H9 (cell line): Measurements from ENCODE around the gene DBNDD1. TPM values are rescaled to one million over a fixed set of nuclear protein-coding genes. Genes with fewer than 3 reads are reported as not detected.

ENCODE experiments used
- DNase-seq: peaks from one replicate; pipeline ENCODE4 v3.0.0-alpha.2; 2017
- H2AFZ ChIP-seq: one replicate; pipeline ENCODE4 v1.6.1; 2013; ENCODE audit warnings: mild to moderate bottlenecking, low read length, control low read depth, moderate library complexity
- H2AK5ac ChIP-seq: 2 replicates; pipeline ENCODE4 v1.6.1; 2013; ENCODE audit warnings: low read length, control low read depth, mixed read lengths; ENCODE audit not compliant: insufficient read length
- H2BK120ac ChIP-seq: one replicate; pipeline ENCODE4 v1.6.1; 2013; ENCODE audit warnings: low read depth, mild to moderate bottlenecking, low read length, control low read depth, inconsistent platforms; ENCODE audit not compliant: poor library complexity, severe bottlenecking
- H2BK12ac ChIP-seq: 2 replicates; pipeline ENCODE4 v1.6.1; 2013; ENCODE audit warnings: low read length, control low read depth, mixed read lengths, low read depth; ENCODE audit not compliant: insufficient read length
- H2BK15ac ChIP-seq: 2 replicates; pipeline ENCODE4 v1.6.1; 2013; ENCODE audit warnings: low read depth, low read length, control low read depth
- H2BK20ac ChIP-seq: one replicate; pipeline ENCODE4 v1.6.1; 2013; ENCODE audit warnings: low read depth, mild to moderate bottlenecking, low read length, control low read depth, inconsistent platforms; ENCODE audit not compliant: poor library complexity, severe bottlenecking
- H2BK5ac ChIP-seq: 2 replicates; pipeline ENCODE4 v1.6.1; 2013; ENCODE audit warnings: low read length, control low read depth, mixed read lengths; ENCODE audit not compliant: insufficient read length
- H3K14ac ChIP-seq: 2 replicates; pipeline ENCODE4 v1.6.1; 2013; ENCODE audit warnings: low read length, control low read depth; ENCODE audit not compliant: insufficient read depth
- H3K18ac ChIP-seq: 2 replicates; pipeline ENCODE4 v1.6.1; 2013; ENCODE audit warnings: low read depth, mild to moderate bottlenecking, mixed read lengths, low read length, control low read depth; ENCODE audit not compliant: insufficient read length
- H3K23ac ChIP-seq: 2 replicates; pipeline ENCODE4 v1.6.1; 2013; ENCODE audit warnings: low read length, control low read depth, mixed read lengths, low read depth; ENCODE audit not compliant: insufficient read length
- H3K23me2 ChIP-seq: 2 replicates; pipeline ENCODE4 v1.6.1; 2013; ENCODE audit warnings: low read depth, mild to moderate bottlenecking, mixed read lengths, low read length, control low read depth; ENCODE audit not compliant: insufficient read length, poor library complexity, severe bottlenecking
- H3K27ac ChIP-seq: 2 replicates; pipeline ENCODE4 v1.5.1; 2013; ENCODE audit warnings: low read length, control low read depth, mixed read lengths, low read depth; ENCODE audit not compliant: insufficient read length
- H3K27me3 ChIP-seq: 2 replicates; pipeline ENCODE4 v1.6.1; 2013; ENCODE audit warnings: low read length, control low read depth, inconsistent platforms; ENCODE audit not compliant: insufficient read depth
- H3K4ac ChIP-seq: 2 replicates; pipeline ENCODE4 v1.6.1; 2013; ENCODE audit warnings: low read depth, mild to moderate bottlenecking, control low read depth, inconsistent platforms, low read length, moderate library complexity
- H3K4me1 ChIP-seq: 2 replicates; pipeline ENCODE4 v1.6.1; 2013; ENCODE audit warnings: low read length, control low read depth, inconsistent platforms; ENCODE audit not compliant: insufficient read depth
- H3K4me2 ChIP-seq: 2 replicates; pipeline ENCODE4 v1.6.1; 2013; ENCODE audit warnings: low read length, control low read depth, mixed read lengths; ENCODE audit not compliant: insufficient read length, insufficient read depth
- H3K56ac ChIP-seq: 2 replicates; pipeline ENCODE4 v1.6.1; 2013; ENCODE audit warnings: low read depth, mild to moderate bottlenecking, mixed read lengths, low read length, control low read depth; ENCODE audit not compliant: insufficient read length
- H3K79me1 ChIP-seq: 2 replicates; pipeline ENCODE4 v1.6.1; 2013; ENCODE audit warnings: low read depth, mild to moderate bottlenecking, moderate library complexity, low read length, control low read depth, inconsistent platforms; ENCODE audit not compliant: insufficient read depth, poor library complexity, severe bottlenecking
- H3K79me2 ChIP-seq: 2 replicates; pipeline ENCODE4 v1.6.1; 2013; ENCODE audit warnings: low read length, control low read depth, inconsistent platforms; ENCODE audit not compliant: insufficient read depth
- H3K9ac ChIP-seq: 2 replicates; pipeline ENCODE4 v1.6.1; 2013; ENCODE audit warnings: low read length, control low read depth, mixed read lengths; ENCODE audit not compliant: insufficient read length; ENCODE audit errors: extremely low read depth
- H3K9me3 ChIP-seq: one replicate; pipeline ENCODE4 v1.6.1; 2013; ENCODE audit warnings: low read depth, low read length, inconsistent platforms; ENCODE audit not compliant: control insufficient read depth
- H3T11ph ChIP-seq: one replicate; pipeline ENCODE4 v1.6.1; 2013; ENCODE audit warnings: mild to moderate bottlenecking, low read length, control low read depth, inconsistent platforms
- H4K20me1 ChIP-seq: one replicate; pipeline ENCODE4 v1.6.1; 2013; ENCODE audit not compliant: control insufficient read depth, insufficient read length, insufficient read depth
- H4K5ac ChIP-seq: 2 replicates; pipeline ENCODE4 v1.6.1; 2013; ENCODE audit warnings: low read depth, mild to moderate bottlenecking, mixed read lengths, low read length, control low read depth; ENCODE audit not compliant: insufficient read length
- H4K8ac ChIP-seq: replicated peaks from 2 replicates; pipeline ENCODE4 v1.6.1; 2013; ENCODE audit warnings: low read length, control low read depth, mixed read lengths, low read depth; ENCODE audit not compliant: insufficient read length
- H4K91ac ChIP-seq: 2 replicates; pipeline ENCODE4 v1.6.1; 2013; ENCODE audit warnings: low read depth, mild to moderate bottlenecking, moderate library complexity, mixed read lengths, low read length, control low read depth; ENCODE audit not compliant: insufficient read length
- H3K27ac Mint-ChIP-seq, 3 experiments: 2 replicates in 2 of 3; 3 replicates in 1 of 3; pipeline ENCODE4 v1.8.0; 2020 to 2021; ENCODE audit warnings: mixed read lengths in 3 of 3, mild to moderate bottlenecking in 1 of 3, moderate library complexity in 1 of 3
- H3K27me3 Mint-ChIP-seq: 2 replicates; pipeline ENCODE4 v1.8.0; 2021; ENCODE audit warnings: low read depth, mild to moderate bottlenecking, moderate library complexity, mixed read lengths
- H3K36me3 Mint-ChIP-seq, 3 experiments: 2 replicates in 2 of 3; 3 replicates in 1 of 3; pipeline ENCODE4 v1.8.0; 2020 to 2021; ENCODE audit warnings: low read depth in 3 of 3, mixed read lengths in 3 of 3; ENCODE audit not compliant: insufficient read depth in 1 of 3
- H3K4me1 Mint-ChIP-seq, 2 experiments: 2 replicates each; pipeline ENCODE4 v1.8.0; 2020; ENCODE audit warnings: mixed read lengths in 2 of 2
- H3K4me3 Mint-ChIP-seq, 2 experiments: 2 replicates in 1 of 2; 3 replicates in 1 of 2; pipeline ENCODE4 v1.8.0; 2020 to 2021; ENCODE audit warnings: mild to moderate bottlenecking in 2 of 2, mixed read lengths in 2 of 2, moderate library complexity in 1 of 2
- H3K9me3 Mint-ChIP-seq, 2 experiments: 2 replicates in 1 of 2; 3 replicates in 1 of 2; pipeline ENCODE4 v1.8.0; 2020; ENCODE audit warnings: mild to moderate bottlenecking in 2 of 2, mixed read lengths in 2 of 2, moderate library complexity in 1 of 2
- WGBS: extraction: QIAGEN DNeasy Blood & Tissue Kit; methylation state at CpG from one replicate; pipeline ENCODE4 v1.1.7; 2013; ENCODE audit warnings: missing lambda C conversion rate, low lambda C conversion rate, mixed read lengths; ENCODE audit not compliant: insufficient read length; ENCODE audit errors: extremely low coverage; 5-methylcytosine and 5-hydroxymethylcytosine counted together
- total RNA-seq: library from RNA; stranded (reverse); gene quantifications from 2 replicates; pipeline ENCODE4 v1.2.1, GENCODE V29; 2021
- TF ChIP-seq, protein P1 (sequence below): fragments of 200-600 bp; sonication (generic); conservative IDR thresholded peaks from 3 replicates; pipeline ENCODE4 v1.8.0; 2021; ENCODE audit warnings: antibody characterized with exemption, mild to moderate bottlenecking

DBNDD1 gene
- total RNA-seq, 1 experiment from 2014 or later: 87.3 TPM

DNA sequence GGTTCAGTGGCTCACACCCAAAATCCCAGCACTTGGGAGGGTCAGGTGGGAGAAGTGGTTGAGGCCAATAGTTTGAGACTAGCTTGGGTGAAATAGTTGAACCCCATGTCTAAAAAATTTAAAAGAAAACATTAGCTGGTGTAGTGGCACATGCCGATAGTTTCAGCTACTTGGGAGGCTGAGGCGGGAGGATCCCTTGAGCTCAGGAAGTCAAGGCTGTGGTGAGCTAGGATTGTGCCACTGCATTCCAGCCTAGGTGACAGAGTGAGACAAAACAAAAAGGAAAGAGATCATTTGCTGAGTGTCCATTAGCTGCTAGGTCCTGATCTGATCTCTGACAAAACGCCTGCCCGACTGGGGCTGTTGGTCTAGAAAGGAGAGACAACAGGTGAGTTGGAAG, 14.1 kb upstream of the DBNDD1 start:
- Mint-ChIP-seq H3K27ac (no peak overlapping the region; a peak in 1 of 7 replicates), H3K27me3 (no peaks in the 10 kb centered on the region), H3K36me3 (peaks cover 19 to 62% (median 48%) of the 10 kb centered on the region in 3 experiments), H3K9me3 (no peaks in the 10 kb centered on the region), H3K4me1 (peaks cover 26 to 34% of the 10 kb centered on the region in 2 experiments), H3K4me3 (no peak overlapping the region)
- TF ChIP-seq, protein P1, sequence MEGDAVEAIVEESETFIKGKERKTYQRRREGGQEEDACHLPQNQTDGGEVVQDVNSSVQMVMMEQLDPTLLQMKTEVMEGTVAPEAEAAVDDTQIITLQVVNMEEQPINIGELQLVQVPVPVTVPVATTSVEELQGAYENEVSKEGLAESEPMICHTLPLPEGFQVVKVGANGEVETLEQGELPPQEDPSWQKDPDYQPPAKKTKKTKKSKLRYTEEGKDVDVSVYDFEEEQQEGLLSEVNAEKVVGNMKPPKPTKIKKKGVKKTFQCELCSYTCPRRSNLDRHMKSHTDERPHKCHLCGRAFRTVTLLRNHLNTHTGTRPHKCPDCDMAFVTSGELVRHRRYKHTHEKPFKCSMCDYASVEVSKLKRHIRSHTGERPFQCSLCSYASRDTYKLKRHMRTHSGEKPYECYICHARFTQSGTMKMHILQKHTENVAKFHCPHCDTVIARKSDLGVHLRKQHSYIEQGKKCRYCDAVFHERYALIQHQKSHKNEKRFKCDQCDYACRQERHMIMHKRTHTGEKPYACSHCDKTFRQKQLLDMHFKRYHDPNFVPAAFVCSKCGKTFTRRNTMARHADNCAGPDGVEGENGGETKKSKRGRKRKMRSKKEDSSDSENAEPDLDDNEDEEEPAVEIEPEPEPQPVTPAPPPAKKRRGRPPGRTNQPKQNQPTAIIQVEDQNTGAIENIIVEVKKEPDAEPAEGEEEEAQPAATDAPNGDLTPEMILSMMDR: no peak
- H4K8ac ChIP-seq: no peak overlapping the region
- H2BK120ac ChIP-seq: no peak overlapping the region
- H3K9ac ChIP-seq: no peak overlapping the region
- H3K4ac ChIP-seq: no peak overlapping the region
- no peak overlapping the region for H2AFZ ChIP-seq
- H4K91ac ChIP-seq: no peak overlapping the region
- H3K14ac ChIP-seq: no peak overlapping the region
- H3K4me1 ChIP-seq: peaks cover 2% of the 10 kb centered on the region; the same call in 1 of the 2 replicates
- no peak overlapping the region for H3K27ac ChIP-seq
- H3K23ac ChIP-seq: no peak overlapping the region
- no CpG with 5 or more reads among the region's 4 CpGs for WGBS
- no peak overlapping the region for H2BK5ac ChIP-seq
- DNase-seq: no peak
- no peaks in the 10 kb centered on the region for H3K23me2 ChIP-seq
- H2BK12ac ChIP-seq: no peak overlapping the region
- no peak overlapping the region for H2BK20ac ChIP-seq
- no peaks in the 10 kb centered on the region for H3K79me2 ChIP-seq
- H4K20me1 ChIP-seq: no peaks in the 10 kb centered on the region
- no peak overlapping the region for H2BK15ac ChIP-seq
- no peak overlapping the region for H2AK5ac ChIP-seq
- H3K56ac ChIP-seq: no peak overlapping the region
- H3K79me1 ChIP-seq: no peaks in the 10 kb centered on the region
- no peak overlapping the region for H3T11ph ChIP-seq
- H3K4me2 ChIP-seq: no peak overlapping the region
- H4K5ac ChIP-seq: no peak overlapping the region
- no peak overlapping the region for H3K18ac ChIP-seq
- no peaks in the 10 kb centered on the region for H3K9me3 ChIP-seq
- H3K27me3 ChIP-seq: no peaks in the 10 kb centered on the region
